Endothelial cell (in vitro differentiated cells): Measurements from ENCODE around the gene VANGL2. TPM values are rescaled to one million over a fixed set of nuclear protein-coding genes. Genes with fewer than 3 reads are reported as not detected.

Experiments
- DNase-seq: peaks from one replicate; pipeline ENCODE4 v3.0.0; 2021; ENCODE audit warnings: low spot score
- H3K27ac Mint-ChIP-seq: one replicate; pipeline ENCODE4 v1.8.0; 2021; ENCODE audit warnings: mixed read lengths, inconsistent platforms; ENCODE audit not compliant: unreplicated experiment
- H3K27me3 Mint-ChIP-seq: one replicate; pipeline ENCODE4 v1.8.0; 2021; ENCODE audit warnings: mild to moderate bottlenecking, moderate library complexity, mixed read lengths, inconsistent platforms; ENCODE audit not compliant: unreplicated experiment
- H3K36me3 Mint-ChIP-seq: one replicate; pipeline ENCODE4 v1.8.0; 2021; ENCODE audit warnings: mild to moderate bottlenecking, low read depth, mixed read lengths, inconsistent platforms; ENCODE audit not compliant: unreplicated experiment
- H3K4me1 Mint-ChIP-seq: one replicate; pipeline ENCODE4 v1.8.0; 2021; ENCODE audit warnings: mild to moderate bottlenecking, mixed read lengths, inconsistent platforms; ENCODE audit not compliant: unreplicated experiment
- H3K4me3 Mint-ChIP-seq: one replicate; pipeline ENCODE4 v1.8.0; 2021; ENCODE audit warnings: mild to moderate bottlenecking, mixed read lengths, inconsistent platforms; ENCODE audit not compliant: unreplicated experiment
- H3K9me3 Mint-ChIP-seq: one replicate; pipeline ENCODE4 v1.8.0; 2021; ENCODE audit warnings: mixed read lengths, inconsistent platforms; ENCODE audit not compliant: unreplicated experiment
- CTCF ChIP-seq: fragments of 200-600 bp; sonication (generic); IDR thresholded peaks from one replicate; pipeline ENCODE4 v1.5.0; 2021; ENCODE audit warnings: antibody characterized with exemption; ENCODE audit not compliant: unreplicated experiment
- total RNA-seq: library from RNA; stranded (reverse); fragmentation: NEBNext Ultra II Directional; extraction: Animal tissue kit (Norgen Biotek cat#: 25700); gene quantifications from one replicate; pipeline ENCODE4 v1.2.1, GENCODE V29; 2021; ENCODE audit not compliant: unreplicated experiment

VANGL2 gene
- total RNA-seq, 1 donor from 2014 or later: 79.8 TPM

GRCh38 chr1:160459687-160460086 lies 59.3 kb downstream of the VANGL2 start:
- DNase-seq: no peak
- H3K27me3 Mint-ChIP-seq: peaks cover 2% of the 10 kb centered on the region
- no peaks in the 10 kb centered on the region for H3K9me3 Mint-ChIP-seq
- H3K27ac Mint-ChIP-seq: peak overlapping the region; percentile 99
- no peak for TF ChIP-seq CTCF
- H3K4me1 Mint-ChIP-seq: peaks cover 52% of the 10 kb centered on the region
- no peak overlapping the region for H3K4me3 Mint-ChIP-seq
- H3K36me3 Mint-ChIP-seq: peaks cover 5% of the 10 kb centered on the region

GRCh38 chr1:160460214-160460642 lies 59.9 kb downstream of the VANGL2 start:
- Mint-ChIP-seq H3K36me3 (peaks cover 5% of the 10 kb centered on the region), H3K4me3 (peak overlapping the region; percentile 53), H3K9me3 (no peaks in the 10 kb centered on the region), H3K4me1 (peaks cover 52% of the 10 kb centered on the region), H3K27me3 (peaks cover 2% of the 10 kb centered on the region), H3K27ac (peak overlapping the region; percentile 99)
- no peak for TF ChIP-seq CTCF
- no peak for DNase-seq

GRCh38 chr1:160460683-160461287 lies 60.4 kb downstream of the VANGL2 start:
- TF ChIP-seq CTCF: no peak
- peaks cover 2% of the 10 kb centered on the region for H3K27me3 Mint-ChIP-seq

GRCh38 chr1:160465123-160465522 lies 64.8 kb downstream of the VANGL2 start:
- Mint-ChIP-seq H3K27me3 (no peaks in the 10 kb centered on the region), H3K36me3 (no peaks in the 10 kb centered on the region), H3K27ac (no peak overlapping the region), H3K4me1 (peaks cover 26% of the 10 kb centered on the region), H3K9me3 (no peaks in the 10 kb centered on the region), H3K4me3 (no peak overlapping the region)
- DNase-seq: no peak
- no peak for TF ChIP-seq CTCF

More at GRCh38 chr1:160460683-160461287, 60.4 kb downstream of the VANGL2 start:
- Mint-ChIP-seq H3K9me3 (no peaks in the 10 kb centered on the region), H3K36me3 (peaks cover 5% of the 10 kb centered on the region), H3K27ac (peak overlapping the region; percentile 99), H3K4me3 (peak overlapping the region; percentile 53), H3K4me1 (peaks cover 52% of the 10 kb centered on the region)
- peak; percentile 5 for DNase-seq

DNA sequence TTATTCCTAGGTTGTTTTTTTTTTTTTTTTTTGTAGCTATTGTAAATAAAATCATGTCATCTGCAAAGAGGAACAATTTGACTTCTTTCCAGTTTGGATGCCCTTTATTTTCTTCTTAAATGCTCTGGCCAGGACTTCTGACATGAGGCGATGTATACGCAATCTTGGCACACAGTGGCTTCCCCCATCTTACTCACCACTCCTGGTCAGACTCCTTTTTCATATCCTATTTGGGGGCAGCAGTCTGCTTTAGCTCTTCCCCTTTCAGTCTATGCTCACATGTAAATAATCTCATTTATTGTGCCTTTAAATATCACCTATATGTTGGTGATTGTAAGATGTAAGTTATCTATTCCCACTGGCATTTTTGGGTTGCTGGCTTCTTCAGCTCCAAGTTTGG lies 66.6 kb downstream of the VANGL2 start:
- Mint-ChIP-seq H3K4me1 (peaks cover 10% of the 10 kb centered on the region), H3K36me3 (no peaks in the 10 kb centered on the region), H3K4me3 (no peak overlapping the region), H3K9me3 (no peaks in the 10 kb centered on the region), H3K27me3 (no peaks in the 10 kb centered on the region), H3K27ac (no peak overlapping the region)
- TF ChIP-seq CTCF: no peak
- no peak for DNase-seq
